ENCODE measurements around the gene CYBB.

- TF ChIP-seq CTCF (conservative IDR thresholded peaks at IDR 0.05; ENCODE audit: low read depth, low read length) (no peak), MAFK (IDR thresholded peaks at IDR 0.05; ENCODE audit: low read depth, low read length) (no peak), RAD21 (IDR thresholded peaks at IDR 0.05; ENCODE audit: low read length) (no peak), RCOR1 (IDR thresholded peaks at IDR 0.05; ENCODE audit: insufficient replicate concordance, low read length) (no peak), USF2 (IDR thresholded peaks at IDR 0.05; ENCODE audit: low read depth, low read length) (no peak), MXI1 (IDR thresholded peaks at IDR 0.05; ENCODE audit: borderline replicate concordance, low read depth, low read length) (no peak), ELK1 (IDR thresholded peaks at IDR 0.05; ENCODE audit: borderline replicate concordance, low read depth, low read length) (no peak), POLR2A (IDR thresholded peaks at IDR 0.05; ENCODE audit: low read depth, low read length) (no peak), CHD1 (IDR thresholded peaks at IDR 0.05; ENCODE audit: low read depth, low read length) (no peak), CEBPB (IDR thresholded peaks at IDR 0.05; ENCODE audit: low read depth, low read length) (peak; percentile 50), NFE2L2 (IDR thresholded peaks at IDR 0.05; ENCODE audit: low read depth, low read length) (no peak), SMC3 (IDR thresholded peaks at IDR 0.05; ENCODE audit: low read depth, low read length) (no peak), BHLHE40 (IDR thresholded peaks at IDR 0.05; ENCODE audit: low read depth, low read length) (no peak)
These were observed 50.5 kb downstream of the CYBB start for GRCh38 chrX:37830371-37830770.

Data from IMR-90 (cell line).